GM12891 (cell line): ENCODE results near the gene KIF14.

Source experiments
- PAX5 ChIP-seq: IDR thresholded peaks from 2 replicates; pipeline ENCODE4 v1.6.1; 2011; ENCODE audit warnings: low read length, moderate library complexity, mild to moderate bottlenecking; ENCODE audit not compliant: insufficient read depth, severe bottlenecking
- POLR2A ChIP-seq: IDR thresholded peaks from 2 replicates; pipeline ENCODE4 v1.6.1; 2011; ENCODE audit warnings: low read depth, low read length, control low read depth
- POLR2AphosphoS5 ChIP-seq: IDR thresholded peaks from 2 replicates; pipeline ENCODE4 v1.6.1; 2011; ENCODE audit warnings: low read depth, low read length, control low read depth
- POU2F2 ChIP-seq: IDR thresholded peaks from 2 replicates; pipeline ENCODE4 v1.6.1; 2011; ENCODE audit warnings: low read depth, mild to moderate bottlenecking, control low read depth, low read length, moderate library complexity
- SPI1 ChIP-seq: IDR thresholded peaks from 2 replicates; pipeline ENCODE4 v1.6.1; 2011; ENCODE audit warnings: low read depth, low read length, control low read depth
- TAF1 ChIP-seq: IDR thresholded peaks from 2 replicates; pipeline ENCODE4 v1.6.1; 2011; ENCODE audit warnings: low read depth, low read length, control low read depth

DNA sequence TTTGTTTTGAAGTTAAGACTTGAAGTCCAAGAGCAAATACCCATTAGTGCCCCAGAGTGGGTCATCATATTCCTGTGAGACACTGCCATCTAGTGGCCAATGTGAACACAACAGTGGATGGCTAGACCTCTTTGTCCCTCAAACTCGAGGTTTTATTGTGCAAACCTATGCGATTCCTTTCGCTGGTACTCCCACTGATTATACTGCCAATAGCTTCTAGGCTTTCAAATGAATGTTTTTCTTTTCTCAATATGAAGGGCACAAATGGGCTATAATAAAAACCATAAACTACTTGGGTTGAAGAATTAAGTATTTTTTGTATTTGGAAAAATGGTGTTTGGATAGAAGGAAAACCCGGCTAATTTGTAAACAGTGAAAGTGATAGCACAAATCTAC lies 110.3 kb downstream of the KIF14 start:
- TF ChIP-seq POLR2AphosphoS5 (no peak), POLR2A (no peak), SPI1 (no peak), TAF1 (no peak), POU2F2 (no peak), PAX5 (no peak)
